ENCODE data around the gene RBBP8NL.

RBBP8NL gene

GRCh38 chr20:62460678-62461077 is 33.3 kb upstream of the RBBP8NL start:
- H3K9me3 ChIP-seq (ENCODE audit: control insufficient read depth, low read length), result no peaks in the 10 kb centered on the region
- H3K4me3 ChIP-seq (ENCODE audit: extremely low read depth, insufficient read depth, low read length, poor library complexity, severe bottlenecking), result no peak overlapping the region
- H3K36me3 ChIP-seq (ENCODE audit: control insufficient read depth, insufficient read depth, low read length), result peaks cover under 1% of the 10 kb centered on the region
- 93 to 97% methylated on average over 13 to 15 of the region's 15 CpGs for WGBS, 2 experiments (ENCODE audit: insufficient coverage in 2 of 2)
- H3K4me1 ChIP-seq (ENCODE audit: control insufficient read depth, insufficient read depth, low read length, poor library complexity, severe bottlenecking), result peaks cover 5% of the 10 kb centered on the region
- H3K27ac ChIP-seq (ENCODE audit: low read depth, low read length, severe bottlenecking), result no peak overlapping the region

- no peaks in the 10 kb centered on the region for H3K36me3 ChIP-seq (ENCODE audit: control insufficient read depth, insufficient read depth, low read length)
- 66 to 76% methylated on average over 9 to 13 of the region's 14 CpGs for WGBS, 2 experiments (ENCODE audit: insufficient coverage in 2 of 2)
- H3K4me3 ChIP-seq (ENCODE audit: extremely low read depth, insufficient read depth, low read length, poor library complexity, severe bottlenecking), result no peak overlapping the region
- H3K4me1 ChIP-seq (ENCODE audit: control insufficient read depth, insufficient read depth, low read length, poor library complexity, severe bottlenecking), result peaks cover 7% of the 10 kb centered on the region
- H3K27ac ChIP-seq (ENCODE audit: low read depth, low read length, severe bottlenecking), result no peak overlapping the region
- H3K9me3 ChIP-seq (ENCODE audit: control insufficient read depth, low read length), result no peaks in the 10 kb centered on the region
Observed at GRCh38 chr20:62459488-62459887, 32.1 kb upstream of the RBBP8NL start.

- WGBS, 2 experiments (ENCODE audit: insufficient coverage in 2 of 2), result 92% methylated on average over 31 to 36 of the region's 41 CpGs
- H3K4me1 ChIP-seq (ENCODE audit: control insufficient read depth, insufficient read depth, low read length, poor library complexity, severe bottlenecking), result peaks cover 7% of the 10 kb centered on the region
- no peak overlapping the region for H3K27ac ChIP-seq (ENCODE audit: low read depth, low read length, severe bottlenecking)
- no peak overlapping the region for H3K4me3 ChIP-seq (ENCODE audit: extremely low read depth, insufficient read depth, low read length, poor library complexity, severe bottlenecking)
- no peaks in the 10 kb centered on the region for H3K36me3 ChIP-seq (ENCODE audit: control insufficient read depth, insufficient read depth, low read length)
- no peaks in the 10 kb centered on the region for H3K9me3 ChIP-seq (ENCODE audit: control insufficient read depth, low read length)
Observed at GRCh38 chr20:62458275-62459251, 31.2 kb upstream of the RBBP8NL start.

GRCh38 chr20:62457831-62458230 is 30.5 kb upstream of the RBBP8NL start:
- Histone ChIP-seq H3K27ac (ENCODE audit: low read depth, low read length, severe bottlenecking) (no peak overlapping the region), H3K4me3 (ENCODE audit: extremely low read depth, insufficient read depth, low read length, poor library complexity, severe bottlenecking) (no peak overlapping the region), H3K36me3 (ENCODE audit: control insufficient read depth, insufficient read depth, low read length) (no peaks in the 10 kb centered on the region), H3K9me3 (ENCODE audit: control insufficient read depth, low read length) (no peaks in the 10 kb centered on the region), H3K4me1 (ENCODE audit: control insufficient read depth, insufficient read depth, low read length, poor library complexity, severe bottlenecking) (peaks cover 7% of the 10 kb centered on the region)
- 92 to 95% methylated on average over 7 to 19 of the region's 20 CpGs for WGBS, 2 experiments (ENCODE audit: insufficient coverage in 2 of 2)

GRCh38 chr20:62457098-62457497 is 29.8 kb upstream of the RBBP8NL start:
- Histone ChIP-seq H3K4me3 (ENCODE audit: extremely low read depth, insufficient read depth, low read length, poor library complexity, severe bottlenecking) (no peak overlapping the region), H3K36me3 (ENCODE audit: control insufficient read depth, insufficient read depth, low read length) (no peaks in the 10 kb centered on the region), H3K27ac (ENCODE audit: low read depth, low read length, severe bottlenecking) (no peak overlapping the region), H3K9me3 (ENCODE audit: control insufficient read depth, low read length) (no peaks in the 10 kb centered on the region), H3K4me1 (ENCODE audit: control insufficient read depth, insufficient read depth, low read length, poor library complexity, severe bottlenecking) (peaks cover 7% of the 10 kb centered on the region)
- WGBS, 2 experiments (ENCODE audit: insufficient coverage in 2 of 2), result 90 to 99% methylated on average over 12 to 17 of the region's 17 CpGs

- Histone ChIP-seq H3K36me3 (ENCODE audit: control insufficient read depth, insufficient read depth, low read length) (no peaks in the 10 kb centered on the region), H3K27ac (ENCODE audit: low read depth, low read length, severe bottlenecking) (no peak overlapping the region), H3K9me3 (ENCODE audit: control insufficient read depth, low read length) (no peaks in the 10 kb centered on the region), H3K4me1 (ENCODE audit: control insufficient read depth, insufficient read depth, low read length, poor library complexity, severe bottlenecking) (peaks cover 7% of the 10 kb centered on the region), H3K4me3 (ENCODE audit: extremely low read depth, insufficient read depth, low read length, poor library complexity, severe bottlenecking) (no peak overlapping the region)
- WGBS, 2 experiments (ENCODE audit: insufficient coverage in 2 of 2), result 74 to 87% methylated on average over 11 to 13 of the region's 15 CpGs
Observed at GRCh38 chr20:62455929-62456328, 28.6 kb upstream of the RBBP8NL start.

GRCh38 chr20:62454904-62455636 is 27.7 kb upstream of the RBBP8NL start:
- H3K36me3 ChIP-seq (ENCODE audit: control insufficient read depth, insufficient read depth, low read length), result no peaks in the 10 kb centered on the region
- 79 to 80% methylated on average over 25 to 30 of the region's 30 CpGs for WGBS, 2 experiments (ENCODE audit: insufficient coverage in 2 of 2)
- no peak overlapping the region for H3K4me3 ChIP-seq (ENCODE audit: extremely low read depth, insufficient read depth, low read length, poor library complexity, severe bottlenecking)
- no peaks in the 10 kb centered on the region for H3K9me3 ChIP-seq (ENCODE audit: control insufficient read depth, low read length)
- H3K4me1 ChIP-seq (ENCODE audit: control insufficient read depth, insufficient read depth, low read length, poor library complexity, severe bottlenecking), result peaks cover 7% of the 10 kb centered on the region
- H3K27ac ChIP-seq (ENCODE audit: low read depth, low read length, severe bottlenecking), result no peak overlapping the region

GRCh38 chr20:62453186-62453808 is 26.0 kb upstream of the RBBP8NL start:
- Histone ChIP-seq H3K4me1 (ENCODE audit: control insufficient read depth, insufficient read depth, low read length, poor library complexity, severe bottlenecking) (peaks cover 5% of the 10 kb centered on the region), H3K27ac (ENCODE audit: low read depth, low read length, severe bottlenecking) (no peak overlapping the region), H3K9me3 (ENCODE audit: control insufficient read depth, low read length) (no peaks in the 10 kb centered on the region), H3K36me3 (ENCODE audit: control insufficient read depth, insufficient read depth, low read length) (no peaks in the 10 kb centered on the region), H3K4me3 (ENCODE audit: extremely low read depth, insufficient read depth, low read length, poor library complexity, severe bottlenecking) (no peak overlapping the region)
- WGBS, 2 experiments (ENCODE audit: insufficient coverage in 2 of 2), result 90 to 93% methylated on average over 15 to 16 of the region's 17 CpGs

GRCh38 chr20:62452475-62453095 is 25.2 kb upstream of the RBBP8NL start:
- 83 to 88% methylated on average over 13 to 15 of the region's 18 CpGs for WGBS, 2 experiments (ENCODE audit: insufficient coverage in 2 of 2)
- H3K27ac ChIP-seq (ENCODE audit: low read depth, low read length, severe bottlenecking), result no peak overlapping the region
- peaks cover 5% of the 10 kb centered on the region for H3K4me1 ChIP-seq (ENCODE audit: control insufficient read depth, insufficient read depth, low read length, poor library complexity, severe bottlenecking)
- H3K9me3 ChIP-seq (ENCODE audit: control insufficient read depth, low read length), result no peaks in the 10 kb centered on the region
- no peak overlapping the region for H3K4me3 ChIP-seq (ENCODE audit: extremely low read depth, insufficient read depth, low read length, poor library complexity, severe bottlenecking)
- H3K36me3 ChIP-seq (ENCODE audit: control insufficient read depth, insufficient read depth, low read length), result no peaks in the 10 kb centered on the region

GRCh38 chr20:62451970-62452369 is 24.6 kb upstream of the RBBP8NL start:
- Histone ChIP-seq H3K4me3 (ENCODE audit: extremely low read depth, insufficient read depth, low read length, poor library complexity, severe bottlenecking) (no peak overlapping the region), H3K4me1 (ENCODE audit: control insufficient read depth, insufficient read depth, low read length, poor library complexity, severe bottlenecking) (peaks cover 5% of the 10 kb centered on the region), H3K27ac (ENCODE audit: low read depth, low read length, severe bottlenecking) (no peak overlapping the region), H3K9me3 (ENCODE audit: control insufficient read depth, low read length) (no peaks in the 10 kb centered on the region), H3K36me3 (ENCODE audit: control insufficient read depth, insufficient read depth, low read length) (no peaks in the 10 kb centered on the region)
- WGBS, 2 experiments (ENCODE audit: insufficient coverage in 2 of 2), result 90 to 93% methylated on average over 3 of the region's 3 CpGs
